AG09309 (cell line): ENCODE results near the gene NHSL1.
A peak's percentile ranks its signal among the peaks of the same experiment; 100 is the strongest.

Experiments used
- DNase-seq: peaks from one replicate; pipeline ENCODE4 v3.0.0-alpha.2; 2010; ENCODE audit warnings: low read depth
- H3K4me3 ChIP-seq: 2 replicates; pipeline ENCODE4 v1.5.1; 2011; ENCODE audit warnings: mild to moderate bottlenecking, low read depth, low read length, moderate library complexity; ENCODE audit not compliant: control insufficient read depth
- TF ChIP-seq, protein P1 (sequence below): IDR thresholded peaks from 2 replicates; pipeline ENCODE4 v1.5.1; 2011; ENCODE audit warnings: mild to moderate bottlenecking, low read depth, low read length, inconsistent platforms; ENCODE audit not compliant: insufficient read depth, control insufficient read depth; ENCODE audit errors: missing control alignments

Gene NHSL1

DNA sequence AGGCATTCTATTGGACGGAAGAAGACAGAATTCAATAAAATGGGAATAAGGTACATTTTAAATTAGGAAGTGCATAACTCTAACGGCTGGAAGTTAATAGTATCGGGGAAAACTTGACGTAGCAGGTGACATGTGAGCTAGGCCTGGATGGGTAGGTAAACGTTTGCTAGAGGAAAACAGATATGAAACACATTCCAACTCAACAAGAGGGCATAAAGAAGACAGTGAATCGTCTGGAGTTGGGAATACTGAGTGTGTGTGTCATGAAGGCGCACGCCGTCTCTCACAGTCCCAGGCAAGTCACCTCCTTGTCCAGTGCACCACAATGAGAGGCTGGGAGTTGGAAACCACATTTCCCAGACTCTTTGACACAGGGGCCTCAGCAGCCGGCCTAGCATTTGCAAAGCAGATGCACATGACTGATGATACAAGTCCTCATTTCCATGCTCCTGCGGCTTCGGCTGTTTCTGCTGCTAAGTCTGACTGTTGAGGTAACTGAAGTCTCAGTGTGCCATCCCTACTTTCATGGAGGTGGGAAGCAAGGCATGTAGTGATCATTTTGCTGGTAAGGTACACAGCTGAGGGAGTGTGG, 16.5 kb upstream of the NHSL1 start:
- TF ChIP-seq, protein P1, sequence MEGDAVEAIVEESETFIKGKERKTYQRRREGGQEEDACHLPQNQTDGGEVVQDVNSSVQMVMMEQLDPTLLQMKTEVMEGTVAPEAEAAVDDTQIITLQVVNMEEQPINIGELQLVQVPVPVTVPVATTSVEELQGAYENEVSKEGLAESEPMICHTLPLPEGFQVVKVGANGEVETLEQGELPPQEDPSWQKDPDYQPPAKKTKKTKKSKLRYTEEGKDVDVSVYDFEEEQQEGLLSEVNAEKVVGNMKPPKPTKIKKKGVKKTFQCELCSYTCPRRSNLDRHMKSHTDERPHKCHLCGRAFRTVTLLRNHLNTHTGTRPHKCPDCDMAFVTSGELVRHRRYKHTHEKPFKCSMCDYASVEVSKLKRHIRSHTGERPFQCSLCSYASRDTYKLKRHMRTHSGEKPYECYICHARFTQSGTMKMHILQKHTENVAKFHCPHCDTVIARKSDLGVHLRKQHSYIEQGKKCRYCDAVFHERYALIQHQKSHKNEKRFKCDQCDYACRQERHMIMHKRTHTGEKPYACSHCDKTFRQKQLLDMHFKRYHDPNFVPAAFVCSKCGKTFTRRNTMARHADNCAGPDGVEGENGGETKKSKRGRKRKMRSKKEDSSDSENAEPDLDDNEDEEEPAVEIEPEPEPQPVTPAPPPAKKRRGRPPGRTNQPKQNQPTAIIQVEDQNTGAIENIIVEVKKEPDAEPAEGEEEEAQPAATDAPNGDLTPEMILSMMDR: no peak

DNA sequence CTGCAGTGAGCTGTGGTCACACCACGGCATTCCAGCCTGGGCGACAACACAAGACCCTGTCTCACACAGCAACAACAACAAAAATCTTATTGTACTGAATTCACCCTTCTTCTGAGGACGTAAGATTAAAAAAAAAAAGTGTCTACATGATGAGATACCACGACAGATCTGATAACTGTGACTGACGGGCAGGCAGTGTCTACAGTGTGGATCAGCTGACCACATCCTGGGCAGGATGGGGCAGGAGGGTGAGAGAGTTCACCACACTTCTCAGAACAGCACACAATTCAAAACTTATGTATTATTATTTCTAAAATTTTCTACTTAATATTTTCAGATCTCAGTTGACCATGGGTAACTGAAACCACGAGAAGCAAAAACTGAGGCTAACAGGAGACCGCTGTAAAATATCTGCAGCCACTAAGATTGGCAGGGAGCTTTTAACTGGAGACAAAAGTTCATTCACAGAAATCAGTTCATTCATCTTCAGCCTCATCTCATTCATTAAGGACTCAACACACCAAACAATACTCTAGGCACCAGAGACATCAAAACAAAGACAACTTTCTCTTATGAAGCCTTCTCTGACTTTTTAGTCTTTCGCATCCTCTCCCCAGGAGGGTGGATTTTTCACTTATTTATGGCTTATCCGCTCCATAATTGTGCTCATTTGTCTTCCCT, 15.7 kb upstream of the NHSL1 start:
- no peak overlapping the region for H3K4me3 ChIP-seq
- TF ChIP-seq, protein P1: no peak
- DNase-seq: no peak

More for the DNA sequence above, 16.5 kb upstream of the NHSL1 start:
- no peak for DNase-seq
- H3K4me3 ChIP-seq: no peak overlapping the region

- no peak overlapping the region for H3K4me3 ChIP-seq
- DNase-seq: no peak
- TF ChIP-seq, protein P1: no peak
Observed at GRCh38 chr6:138512609-138513008, 13.3 kb upstream of the NHSL1 start.

GRCh38 chr6:138510093-138510492, 10.8 kb upstream of the NHSL1 start:
- DNase-seq: no peak
- TF ChIP-seq, protein P1: no peak
- no peak overlapping the region for H3K4me3 ChIP-seq

- DNase-seq: no peak
Observed at GRCh38 chr6:138509371-138509770, 10.1 kb upstream of the NHSL1 start.

DNA sequence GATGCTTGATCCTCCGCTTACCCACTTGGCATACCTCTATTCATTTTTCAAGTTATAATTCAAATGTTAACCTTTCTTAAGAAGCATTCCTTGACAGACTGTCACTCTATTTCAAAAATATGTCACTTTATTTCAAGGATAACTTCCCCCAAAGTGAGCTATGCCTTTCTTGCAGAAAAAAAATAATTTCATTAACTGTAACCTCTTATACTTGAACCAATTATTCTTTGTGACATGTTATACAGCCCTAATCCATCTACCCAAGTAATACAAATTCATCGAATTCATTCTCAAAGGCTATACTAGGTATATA, 9.3 kb upstream of the NHSL1 start:
- TF ChIP-seq, protein P1: no peak
- H3K4me3 ChIP-seq: no peak overlapping the region
- DNase-seq: no peak

More at GRCh38 chr6:138509371-138509770, 10.1 kb upstream of the NHSL1 start:
- TF ChIP-seq, protein P1: peak; percentile 54
- H3K4me3 ChIP-seq: no peak overlapping the region
